Measurements from ENCODE around the gene DYSF.
"Not testable (repeated sequence)": the region's sequence is repeated elsewhere in the genome, so short reads cannot be mapped to it uniquely, and the experiment has no call there.

The DYSF gene

DNA sequence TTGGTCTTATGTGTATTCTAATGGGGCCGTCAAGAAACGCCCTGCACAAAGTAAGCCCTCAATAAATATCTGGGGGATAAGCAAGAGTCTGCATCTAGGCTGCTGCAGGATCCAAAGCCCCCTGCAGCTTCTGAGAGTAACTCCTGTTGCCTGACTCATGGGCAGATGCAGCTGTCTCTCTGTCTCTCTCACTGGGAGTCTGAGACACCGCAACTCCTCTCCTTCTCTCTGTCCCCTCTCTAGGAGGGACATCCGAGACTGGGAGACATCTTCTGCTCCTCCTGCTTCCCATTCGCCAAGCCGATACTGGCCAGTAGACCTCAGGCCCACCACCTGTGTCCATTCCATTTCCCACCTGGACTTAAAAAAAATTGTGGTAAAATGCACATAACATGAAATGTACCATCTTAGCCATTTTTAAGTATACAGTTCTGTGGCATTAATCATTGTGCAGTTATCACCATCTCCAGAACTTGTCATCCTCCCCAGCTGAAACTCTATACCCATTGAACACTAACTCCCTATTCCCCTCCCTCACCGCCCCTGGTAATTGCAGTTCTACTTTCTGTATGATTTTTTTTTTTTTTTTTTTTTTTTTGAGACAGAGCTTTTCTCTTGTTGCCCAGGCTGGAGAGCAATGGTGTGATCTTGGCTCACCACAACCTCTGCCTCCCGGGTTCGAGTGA is 20.1 kb downstream of the DYSF start:
- no peak for DNase-seq

DNA sequence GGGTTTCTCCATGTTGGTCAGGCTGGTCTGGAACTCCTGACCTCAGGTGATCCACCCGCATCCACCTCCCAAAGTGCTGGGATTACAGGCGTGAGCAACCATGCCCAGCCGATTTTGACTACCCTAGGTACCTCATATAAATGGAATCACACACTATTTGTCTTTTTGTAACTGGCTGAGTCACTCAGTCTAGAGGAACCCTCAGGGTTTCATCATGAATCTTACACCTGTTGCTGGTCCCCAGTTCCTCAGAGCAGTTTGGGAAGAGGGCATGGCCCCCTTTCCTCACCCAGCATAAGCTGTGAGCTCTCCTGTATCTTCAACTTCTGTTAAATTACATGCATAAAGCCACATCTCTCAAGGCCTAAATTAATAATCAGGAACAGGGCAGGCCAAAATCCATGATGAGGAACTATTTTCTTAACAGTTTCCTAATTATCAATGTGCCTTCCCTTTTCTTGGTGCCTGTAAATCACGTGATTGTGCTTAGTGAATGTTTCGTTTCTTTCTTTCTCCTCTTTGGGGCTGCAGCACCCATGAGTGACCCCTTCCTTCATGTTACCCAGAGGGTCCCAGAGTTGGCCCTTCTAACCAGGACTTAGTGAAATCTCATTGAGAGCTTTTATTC is 20.9 kb downstream of the DYSF start:
- DNase-seq, result no peak

DNA sequence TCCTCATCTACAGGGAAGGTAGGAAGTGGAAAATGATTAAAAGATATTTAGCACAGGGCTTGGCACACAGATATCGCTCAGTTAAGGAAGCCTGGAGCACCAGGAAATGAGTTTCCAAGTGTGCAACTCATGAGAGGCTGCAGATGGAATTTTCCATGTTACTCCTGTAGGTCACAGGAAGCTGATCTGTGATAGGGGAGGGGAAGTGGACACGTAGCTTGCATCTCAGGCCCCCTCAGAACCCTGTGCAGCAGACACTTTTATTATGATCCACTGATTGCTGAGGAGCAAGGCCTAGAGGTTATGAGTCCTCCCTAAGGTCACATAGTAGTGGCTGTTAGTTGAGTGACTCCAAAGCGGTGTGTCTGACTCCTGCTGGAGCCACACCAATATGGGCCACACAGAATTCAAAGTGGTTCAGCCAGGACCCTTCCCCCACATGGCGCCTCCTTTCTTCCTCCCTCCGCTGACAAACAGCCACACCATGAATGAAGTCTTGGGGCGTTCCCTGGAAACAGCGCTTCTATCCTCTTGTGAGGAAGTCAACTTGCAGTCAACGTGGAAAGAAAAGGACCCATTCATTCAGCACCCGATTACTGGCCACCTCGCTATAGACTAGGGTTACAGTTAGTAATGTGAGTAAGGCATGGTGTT is 21.5 kb downstream of the DYSF start:
- DNase-seq, result no peak

DNA sequence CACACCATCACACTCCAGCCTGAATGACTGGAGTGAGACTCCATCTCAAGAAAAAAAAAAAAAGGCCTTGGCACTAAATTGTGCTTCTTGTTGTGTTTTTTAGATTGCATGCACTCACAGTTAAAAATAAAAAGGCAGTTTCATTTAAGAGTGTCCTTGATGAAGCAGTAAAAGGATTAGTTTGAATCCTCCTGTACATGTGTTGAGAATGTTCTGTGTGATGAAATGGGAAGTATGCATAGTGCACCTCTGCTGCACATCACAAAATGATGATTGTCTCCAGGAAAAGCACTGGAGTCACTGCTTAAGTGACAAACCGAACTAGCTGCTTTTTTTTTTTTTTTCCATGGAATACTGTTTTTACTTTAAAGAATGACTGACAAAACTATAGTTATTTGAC is 23.1 kb downstream of the DYSF start:
- no peak for DNase-seq

DNA sequence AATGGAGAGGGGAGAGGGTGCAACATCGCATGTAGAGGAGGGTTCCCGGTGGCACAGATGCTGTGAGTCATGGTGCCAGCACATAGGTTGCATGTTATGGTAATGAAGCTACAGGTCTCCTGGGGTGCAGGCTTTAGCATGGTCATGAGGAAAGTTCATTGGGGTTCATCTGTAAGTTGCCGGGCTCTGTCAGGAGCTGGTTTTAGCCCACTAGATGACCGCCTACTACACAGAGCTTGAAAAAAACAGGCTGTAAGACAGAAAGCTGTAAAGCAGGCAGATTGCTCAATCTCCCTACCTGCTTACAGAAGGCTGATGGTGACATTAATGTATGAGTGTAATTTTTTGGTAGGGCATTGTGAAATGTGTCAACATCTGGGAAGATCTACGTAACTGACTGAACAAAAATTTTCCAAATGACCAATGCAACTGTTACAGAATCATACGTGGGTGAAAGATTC is 23.9 kb downstream of the DYSF start:
- DNase-seq, result no peak

DNA sequence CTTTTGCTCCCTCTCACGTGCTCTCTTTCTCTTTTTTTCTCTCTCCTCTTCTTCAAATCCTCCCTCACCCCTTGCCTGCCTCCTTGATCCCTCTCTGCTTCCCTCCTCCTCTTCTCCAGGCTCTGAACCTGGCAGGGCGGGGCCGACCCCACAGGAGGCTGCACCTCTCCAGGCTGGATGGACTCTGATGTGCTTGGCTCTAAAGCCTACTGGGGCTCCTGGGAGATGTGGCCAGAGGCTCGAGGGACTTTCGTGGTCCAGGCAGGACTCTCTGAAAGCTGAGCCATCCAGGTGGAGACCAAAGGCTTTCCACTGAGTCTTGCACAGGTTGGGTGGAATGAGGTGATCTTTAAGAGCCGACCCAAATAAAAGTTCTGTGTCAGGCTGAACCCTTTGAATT is 25.4 kb downstream of the DYSF start:
- DNase-seq, result no peak

DNA sequence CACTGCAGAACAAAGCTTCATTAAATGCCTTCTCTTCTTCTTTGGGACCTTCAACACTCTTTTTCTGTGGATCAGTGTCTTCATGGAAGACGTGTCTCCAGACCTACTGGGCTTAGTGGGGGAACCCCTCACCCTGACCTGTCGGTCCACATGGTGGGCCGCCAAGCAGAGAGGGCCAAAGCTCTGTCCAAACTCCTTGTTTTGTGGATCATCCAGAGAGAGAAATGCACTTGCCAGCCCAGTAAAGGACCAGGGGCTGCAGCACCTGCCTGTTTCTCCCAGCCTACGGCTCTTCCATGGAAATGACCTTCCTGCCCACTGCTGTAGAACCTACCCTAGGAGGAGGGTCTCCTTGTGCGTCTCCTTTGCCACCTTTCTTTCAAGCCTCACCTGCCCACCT is 25.9 kb downstream of the DYSF start:
- no peak for DNase-seq

DNA sequence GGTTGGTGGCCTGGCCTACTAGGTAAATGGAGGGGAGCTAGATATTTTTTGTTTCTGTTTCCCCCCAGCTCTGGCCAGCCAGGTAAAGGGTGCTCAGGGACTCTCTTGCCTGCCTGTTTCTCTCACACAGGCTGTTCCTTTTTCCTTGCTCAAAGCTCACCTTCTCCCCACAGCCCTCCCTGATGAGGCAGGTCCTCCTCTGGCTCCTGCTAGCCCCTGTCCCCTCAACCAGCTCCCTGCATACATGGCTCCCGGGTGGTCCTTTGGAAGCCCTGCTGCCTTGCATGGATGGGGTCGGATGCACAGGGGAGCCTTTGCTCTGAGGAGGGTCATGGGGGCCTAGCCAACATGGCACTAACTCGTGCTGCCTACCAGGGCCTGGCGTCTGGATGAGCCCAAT is 27.8 kb downstream of the DYSF start:
- no peak for DNase-seq

DNA sequence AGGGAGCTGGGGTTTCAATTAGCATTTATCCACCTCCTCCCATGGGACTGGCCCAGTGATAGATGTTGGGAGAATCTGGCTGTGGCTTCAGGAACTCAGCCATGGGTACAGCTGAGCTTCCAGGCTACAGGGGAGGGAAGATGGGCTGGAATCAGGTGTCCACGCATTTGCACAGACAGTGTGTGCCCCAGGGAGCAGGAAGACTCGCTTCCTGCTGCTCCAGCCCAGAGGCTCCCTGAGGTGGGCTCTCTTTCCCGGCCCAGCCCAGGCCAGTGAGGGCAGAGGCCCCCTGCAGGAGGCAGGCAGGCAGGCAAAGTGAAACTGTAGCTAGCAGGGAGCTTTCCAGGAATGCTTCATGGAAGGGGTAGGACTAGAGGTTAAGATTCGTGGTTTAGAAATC is 28.7 kb downstream of the DYSF start:
- DNase-seq, result no peak

DNA sequence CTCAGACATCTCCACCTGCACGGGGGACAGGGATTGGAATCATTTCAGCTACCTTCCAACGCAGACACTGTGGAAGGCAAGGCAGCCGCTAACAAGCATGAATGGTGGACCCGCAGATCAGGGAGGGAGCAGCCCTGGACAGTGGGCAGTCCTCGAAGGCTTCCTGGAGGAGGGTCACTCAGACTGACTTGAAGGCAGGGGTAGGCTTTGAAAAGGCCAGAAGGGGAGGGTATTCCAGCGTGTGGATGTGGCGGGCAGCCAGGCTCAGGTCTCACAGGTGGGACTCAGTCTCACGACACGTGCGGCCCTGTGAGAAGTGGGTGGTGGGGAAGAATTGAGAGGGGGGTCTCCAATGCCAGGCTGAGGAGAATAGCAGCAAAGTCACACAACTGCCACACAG is 29.9 kb downstream of the DYSF start:
- DNase-seq, result no peak

DNA sequence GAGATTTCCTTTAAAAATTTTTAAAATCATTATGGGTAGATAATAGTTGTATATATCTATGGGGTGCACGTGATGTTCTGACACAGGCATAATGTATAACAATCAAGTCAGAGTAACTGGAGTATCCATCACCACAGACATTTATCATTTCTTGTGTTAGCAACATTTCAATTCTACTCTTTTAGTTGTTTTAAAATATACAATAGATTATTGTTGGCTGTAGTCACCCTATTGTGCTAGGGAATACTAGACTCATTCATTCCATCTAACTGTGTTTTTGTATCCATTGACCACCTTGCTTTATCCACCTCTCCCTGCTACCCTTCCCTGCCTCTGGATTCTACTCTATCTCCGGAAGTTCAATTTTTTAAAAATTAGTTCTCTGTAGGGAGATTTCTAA is 31.0 kb downstream of the DYSF start:
- DNase-seq, result no peak

DNA sequence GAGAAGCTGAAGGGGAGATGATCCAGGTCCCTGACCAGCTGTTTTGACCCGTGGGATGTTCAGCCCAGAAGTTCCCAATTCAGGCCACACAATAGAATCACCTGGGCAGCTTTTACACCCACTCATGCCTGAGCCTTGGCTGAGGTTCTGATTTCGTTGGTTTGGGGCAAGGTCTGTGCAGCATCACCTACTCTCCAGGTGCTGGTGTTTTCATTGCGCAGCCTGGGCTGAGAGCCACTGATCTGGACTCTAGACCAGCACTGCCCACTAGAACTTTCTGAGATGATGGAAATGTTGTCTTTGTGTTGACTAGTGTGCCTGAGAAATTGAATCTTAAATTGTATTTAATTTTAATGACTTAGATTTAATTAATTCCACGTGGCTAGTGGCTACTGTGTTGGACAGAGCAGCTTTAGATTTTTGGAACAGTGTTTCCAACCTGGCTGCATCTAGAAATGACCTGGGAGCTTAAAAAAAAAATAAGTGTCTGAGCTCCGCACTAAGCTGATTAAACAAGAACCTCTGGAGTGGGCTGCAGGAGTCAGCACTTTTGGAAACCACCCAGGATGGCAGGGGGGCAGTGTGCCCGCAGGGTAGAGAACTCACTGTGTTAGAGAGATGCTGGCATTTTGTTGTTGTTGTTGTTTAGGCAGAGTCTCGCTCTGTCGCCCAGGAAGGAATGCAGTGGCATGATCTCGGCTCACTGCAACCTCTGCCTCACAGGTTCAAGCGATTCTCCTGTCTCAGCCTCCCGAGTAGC is 33.7 kb downstream of the DYSF start:
- DNase-seq, result no peak

DNA sequence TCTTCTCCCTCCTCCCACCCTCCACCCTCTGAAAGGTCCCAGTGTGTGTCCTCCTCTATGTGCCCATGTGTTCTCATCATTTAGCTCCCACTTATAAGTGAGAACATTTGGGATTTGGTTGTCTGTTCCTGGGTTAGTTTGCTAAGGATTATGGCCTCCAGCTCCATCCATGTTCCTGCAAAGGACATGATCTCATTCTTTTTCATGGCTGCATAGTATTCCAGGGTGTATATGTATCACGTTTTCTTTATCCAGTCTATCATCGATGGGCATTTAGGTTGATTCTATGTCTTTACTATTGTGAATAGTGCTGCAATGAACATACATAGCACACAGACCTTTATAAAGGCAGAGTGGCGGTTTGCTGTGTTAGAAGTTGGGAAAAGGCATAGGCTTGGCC is 38.2 kb downstream of the DYSF start:
- not testable (repeated sequence) for DNase-seq

DNA sequence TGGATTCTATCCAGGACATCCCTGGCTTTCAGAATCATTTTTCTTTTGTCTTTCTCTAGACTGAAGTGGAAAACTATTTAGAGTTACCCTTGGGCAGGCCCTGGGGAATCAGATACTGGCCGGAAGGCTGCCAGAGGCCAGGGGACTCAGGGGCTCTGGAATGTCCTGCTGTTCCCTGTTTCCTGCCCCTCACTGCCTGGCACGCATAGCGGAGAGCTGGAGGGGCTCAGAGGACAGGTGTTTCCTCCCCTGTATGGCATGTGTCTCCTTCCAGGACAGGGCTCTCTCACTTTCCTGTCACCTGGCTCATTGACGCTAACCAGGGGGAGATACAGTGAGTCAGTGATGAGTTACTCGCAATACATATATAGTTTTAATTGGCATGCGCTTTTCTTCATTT is 38.8 kb downstream of the DYSF start:
- DNase-seq, result no peak

DNA sequence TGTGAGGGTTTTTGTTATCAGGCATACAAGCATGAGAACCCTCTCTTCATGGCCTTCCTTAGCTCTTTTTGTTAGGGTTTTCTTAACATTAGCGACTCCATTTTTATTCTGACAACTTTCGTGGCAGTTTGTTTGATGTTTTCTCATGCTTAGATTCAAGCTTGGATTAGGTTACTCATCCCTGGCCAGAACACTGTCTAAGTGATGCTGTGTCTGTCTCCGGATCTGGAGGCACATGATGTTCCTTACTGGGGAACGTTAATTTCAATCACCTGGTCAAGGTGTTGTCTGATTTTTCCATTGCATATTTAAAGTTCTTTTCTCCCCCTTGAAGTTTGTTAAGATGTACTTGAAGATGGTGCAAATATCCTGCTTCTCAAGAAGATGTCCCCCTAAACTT is 40.7 kb downstream of the DYSF start:
- no peak for DNase-seq

DNA sequence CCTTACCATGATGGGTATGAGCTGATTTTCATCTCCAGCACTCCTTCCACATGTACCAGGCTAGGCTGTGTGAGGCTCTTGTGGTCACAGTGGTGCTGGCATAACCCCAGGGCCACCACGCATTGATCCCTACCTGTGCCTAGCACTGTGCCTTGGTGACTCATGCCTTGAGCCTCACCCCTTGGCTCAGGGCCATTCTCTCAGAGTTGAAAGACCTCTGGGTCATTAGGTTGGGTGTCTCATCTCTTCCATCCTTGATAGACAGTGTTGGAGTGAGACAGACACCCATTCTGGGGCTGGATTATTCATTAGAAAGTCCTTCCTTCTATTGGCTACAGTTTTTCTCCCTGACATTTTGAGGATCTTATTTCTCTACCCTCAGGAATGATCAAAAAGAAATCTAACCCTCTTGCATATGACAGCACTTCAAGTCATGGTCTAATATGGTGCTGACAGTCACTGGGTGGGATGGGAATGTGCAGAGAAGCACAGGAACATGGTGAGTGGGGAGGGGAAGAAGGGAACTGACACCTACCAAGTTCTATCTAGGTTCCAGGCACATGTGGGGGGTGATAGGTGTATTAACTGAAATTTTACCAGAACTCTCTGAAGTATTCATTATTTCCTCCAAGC is 41.3 kb downstream of the DYSF start:
- no peak for DNase-seq

DNA sequence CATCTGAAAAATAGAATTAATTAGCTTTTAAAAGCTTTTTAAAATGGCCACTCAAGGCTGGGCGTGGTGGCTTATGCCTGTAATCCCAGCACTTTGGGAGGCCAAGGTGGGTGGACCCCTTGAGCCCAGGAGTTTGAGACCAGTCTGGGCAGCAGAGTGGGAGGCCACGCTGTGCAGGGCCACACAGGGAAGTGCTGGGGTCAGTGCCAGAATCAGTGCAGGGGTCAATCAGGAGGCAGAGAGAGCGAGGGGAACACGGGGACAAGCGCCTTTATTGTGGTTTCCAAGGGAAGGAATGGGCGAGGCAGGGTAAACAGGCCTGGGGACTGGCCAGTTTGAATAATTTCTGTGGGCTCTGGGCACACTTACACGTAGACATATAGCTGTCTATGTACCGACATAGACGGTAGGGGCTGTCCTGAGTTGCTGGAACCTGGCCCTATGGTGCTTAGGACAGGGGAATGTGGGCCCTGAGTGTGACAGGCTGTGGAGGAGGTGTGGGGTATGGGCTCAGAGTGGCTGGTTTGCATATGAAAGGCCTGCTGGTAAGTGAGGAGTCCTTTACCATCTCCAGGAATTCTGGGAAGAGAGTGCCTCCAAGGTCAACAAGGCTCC is 42.9 kb downstream of the DYSF start:
- DNase-seq, result no peak

DNA sequence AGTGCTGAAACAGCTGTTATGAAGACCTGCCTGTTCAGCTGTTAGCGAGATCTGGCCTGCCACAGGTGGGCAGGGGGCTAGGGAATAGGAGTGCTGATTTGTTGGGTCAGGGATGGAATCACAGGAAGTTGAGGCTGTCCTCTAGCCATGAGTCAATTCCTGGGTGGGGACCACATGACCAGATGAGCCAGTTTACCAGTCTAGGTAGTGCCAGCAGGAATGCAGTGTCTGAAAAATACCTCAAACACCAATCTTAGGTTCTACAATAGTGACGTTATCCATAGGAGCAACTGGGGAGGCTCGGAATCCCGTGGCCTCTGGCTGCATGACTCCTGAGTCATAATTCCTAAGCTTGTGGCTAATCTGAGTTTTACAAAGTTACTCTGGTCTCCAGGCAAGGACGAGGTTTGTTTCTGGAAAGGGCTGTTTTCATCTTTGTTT is 44.9 kb downstream of the DYSF start:
- DNase-seq, result no peak

DNA sequence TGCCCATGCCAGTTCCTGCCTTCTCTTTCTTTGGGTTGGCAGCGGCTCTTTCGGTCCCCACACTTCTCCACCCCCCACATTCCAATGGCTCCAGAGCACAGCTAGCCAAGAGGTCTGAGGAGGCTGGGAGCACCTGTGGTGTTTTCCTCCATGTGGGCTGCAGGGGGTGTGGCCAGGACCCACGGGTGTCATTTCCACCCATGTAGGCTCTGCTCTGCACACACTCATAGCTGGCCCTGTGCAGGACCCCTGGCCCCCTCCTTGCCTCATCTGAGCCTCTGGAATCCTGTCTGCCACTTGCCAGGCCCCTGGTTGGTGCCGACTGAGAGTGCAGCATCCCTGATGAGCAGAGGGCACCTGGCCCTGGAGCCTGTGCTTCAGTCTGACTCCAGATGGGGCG is 46.3 kb downstream of the DYSF start:
- no peak for DNase-seq

DNA sequence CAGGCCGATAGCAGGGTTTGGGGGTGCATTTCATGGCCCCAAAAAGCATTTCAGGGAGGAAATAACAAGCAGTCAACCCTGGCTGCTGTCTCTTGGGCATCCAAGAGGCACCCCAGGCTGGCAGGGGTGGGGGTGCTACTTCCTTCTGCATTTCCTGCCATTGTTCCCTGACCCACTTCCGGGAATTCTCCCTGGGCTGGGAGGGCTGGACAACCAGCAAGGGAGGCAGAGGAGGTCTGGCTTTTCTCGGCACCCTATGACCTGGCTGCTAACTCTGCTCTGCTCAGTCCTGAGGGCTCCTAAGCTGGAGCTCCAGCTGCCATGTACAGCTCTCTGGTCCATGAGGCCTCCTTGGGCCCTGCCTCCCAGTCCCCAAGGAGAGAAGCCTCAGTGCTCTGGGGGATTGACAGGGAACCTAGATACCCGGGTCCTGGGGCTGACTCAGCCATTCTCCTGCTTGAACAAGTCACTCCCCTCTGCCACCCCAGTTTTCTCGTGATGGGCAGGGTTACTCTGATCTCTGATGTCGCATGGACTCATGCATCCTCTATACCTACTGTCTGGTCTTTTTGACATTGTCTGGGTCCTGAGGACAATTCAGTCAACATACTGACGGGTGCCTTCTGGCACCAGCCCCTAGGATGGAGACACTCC is 47.2 kb downstream of the DYSF start:
- no peak for DNase-seq

DNA sequence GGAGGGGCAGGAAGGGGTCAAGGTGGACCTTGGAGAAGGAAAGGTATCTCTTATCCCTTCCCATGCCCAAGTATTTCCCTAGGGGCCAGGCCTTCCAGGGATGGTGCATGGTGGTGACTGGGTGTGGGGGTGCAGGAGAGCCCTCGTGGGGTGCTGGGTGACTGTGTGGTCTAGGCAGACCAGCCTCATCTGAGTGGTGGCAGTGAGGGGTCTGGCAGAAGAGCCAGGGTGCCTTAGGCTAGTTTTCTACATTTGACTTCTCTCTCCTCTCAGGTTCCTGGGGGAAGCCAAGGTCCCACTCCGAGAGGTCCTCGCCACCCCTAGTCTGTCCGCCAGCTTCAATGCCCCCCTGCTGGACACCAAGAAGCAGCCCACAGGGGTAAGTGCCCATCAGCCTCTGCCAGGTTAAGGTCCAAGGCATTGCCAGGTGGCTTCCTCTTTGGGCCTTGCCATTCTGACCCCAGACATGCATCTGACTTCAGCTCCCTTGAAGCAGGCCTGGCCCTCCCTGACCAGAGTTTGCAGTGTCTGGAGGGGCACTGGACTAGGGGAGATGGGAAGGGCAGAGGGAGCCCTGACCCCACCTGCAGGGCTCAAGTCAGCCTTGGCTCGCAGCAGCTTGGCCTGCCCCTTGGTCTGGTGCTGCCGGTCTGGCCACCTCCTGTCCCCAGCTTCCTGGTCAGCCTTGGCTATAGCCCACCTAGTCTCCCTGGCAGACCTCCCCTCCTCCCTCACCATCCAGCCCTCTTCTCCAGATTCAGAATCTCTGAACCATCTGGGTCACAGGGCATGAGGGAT is 49.8 kb downstream of the DYSF start:
- no peak for DNase-seq

Measured in NCI-H2171 (cell line).